ENCODE data around the gene SLC9A7. TPM values are rescaled to one million over a fixed set of nuclear protein-coding genes. Genes with fewer than 3 reads are reported as not detected.

The SLC9A7 gene
- polyA plus RNA-seq, 2 of the 4 experiments (the other 2 are of a cell fraction), result 9.8 to 21.1 TPM

GRCh38 chrX:46743046-46743445 lies 15.9 kb downstream of the SLC9A7 start (continued):
- TF ChIP-seq PBX3 (IDR thresholded peaks at IDR 0.05) (no peak), RAD21 (conservative IDR thresholded peaks at IDR 0.05 in 1 of 2, IDR thresholded peaks at IDR 0.05 in 1 of 2) (no peak), BCL3 (IDR thresholded peaks at IDR 0.05) (no peak), NR3C1 (IDR thresholded peaks at IDR 0.05) (no peak), SMC3 (IDR thresholded peaks at IDR 0.05) (no peak), HMGXB4 (CRISPR knock-in tag; IDR thresholded peaks at IDR 0.05; ENCODE audit: borderline replicate concordance) (no peak), EP300 (IDR thresholded peaks at IDR 0.05) (no peak), HDAC2 (IDR thresholded peaks at IDR 0.05) (no peak), RARB (CRISPR knock-in tag; IDR thresholded peaks at IDR 0.05) (no peak)

DNA sequence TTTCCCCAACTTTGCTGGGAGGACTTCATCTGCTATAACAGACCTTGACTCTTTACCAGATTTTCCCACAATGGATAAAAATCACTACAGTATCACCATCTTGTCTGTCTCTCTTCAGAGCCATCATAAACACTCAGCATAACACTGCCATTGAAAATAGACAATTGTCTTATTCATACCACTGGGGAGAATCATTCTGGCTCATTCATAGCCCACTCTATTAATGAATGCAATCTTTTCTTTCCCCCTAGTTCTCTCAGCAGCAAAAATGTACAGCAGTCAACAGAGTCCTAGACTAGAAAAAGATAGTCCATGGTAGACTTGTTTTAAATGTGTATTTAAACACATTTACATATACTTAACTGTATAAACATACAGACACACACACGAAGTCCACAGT lies 19.2 kb downstream of the SLC9A7 start:
- CTCF ChIA-PET, result interaction anchor here (0.9 kb wide), 1 partner anchor 19 kb away, joined by 3 read pairs; the partner anchor contains the start of gene SLC9A7
- POLR2A ChIA-PET, result no interaction called here
- no peak overlapping the region for H3K4me3 ChIP-seq
- H3K4me1 ChIP-seq, result no peaks in the 10 kb centered on the region
- FAIRE-seq (no peak), ATAC-seq (no peak), DNase-seq (ENCODE audit: low read depth in 1 of 2, low spot score in 1 of 2) (no peak)
- H3K9me3 ChIP-seq, result peaks cover 29% of the 10 kb centered on the region
- H3K4me2 ChIP-seq, result no peak overlapping the region
- no peak overlapping the region for H3K27ac ChIP-seq
- TF ChIP-seq ZSCAN20 (CRISPR knock-in tag; IDR thresholded peaks at IDR 0.05) (no peak), MYC (IDR thresholded peaks at IDR 0.05; ENCODE audit: borderline replicate concordance, low read length) (no peak), NFE2L2 (conservative IDR thresholded peaks at IDR 0.05; ENCODE audit: low read length) (no peak), HOXA7 (CRISPR knock-in tag; IDR thresholded peaks at IDR 0.05) (no peak), ESRRA (IDR thresholded peaks at IDR 0.05; ENCODE audit: borderline replicate concordance, low read length) (no peak), BCL3 (IDR thresholded peaks at IDR 0.05) (no peak), PHF8 (IDR thresholded peaks at IDR 0.05; ENCODE audit: borderline replicate concordance, low read depth) (no peak), SMC3 (IDR thresholded peaks at IDR 0.05) (no peak), RAD21 (conservative IDR thresholded peaks at IDR 0.05 in 1 of 2, IDR thresholded peaks at IDR 0.05 in 1 of 2) (no peak), HOXB13 (CRISPR knock-in tag; IDR thresholded peaks at IDR 0.05; ENCODE audit: low read depth) (no peak), EP300 (IDR thresholded peaks at IDR 0.05) (no peak), ZFP36 (IDR thresholded peaks at IDR 0.05; ENCODE audit: borderline replicate concordance, partially characterized antibody) (no peak), HEYL (CRISPR knock-in tag; IDR thresholded peaks at IDR 0.05) (no peak), E2F6 (IDR thresholded peaks at IDR 0.05; ENCODE audit: borderline replicate concordance, low read depth) (no peak), CBX8 (IDR thresholded peaks at IDR 0.05) (no peak), POLR2AphosphoS2 (conservative IDR thresholded peaks at IDR 0.05; ENCODE audit: low read length) (no peak), REST (IDR thresholded peaks at IDR 0.05) (no peak)
- TF ChIP-seq, protein P1, sequence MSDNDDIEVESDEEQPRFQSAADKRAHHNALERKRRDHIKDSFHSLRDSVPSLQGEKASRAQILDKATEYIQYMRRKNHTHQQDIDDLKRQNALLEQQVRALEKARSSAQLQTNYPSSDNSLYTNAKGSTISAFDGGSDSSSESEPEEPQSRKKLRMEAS (IDR thresholded peaks at IDR 0.05), result no peak
- TF ChIP-seq, protein P2, sequence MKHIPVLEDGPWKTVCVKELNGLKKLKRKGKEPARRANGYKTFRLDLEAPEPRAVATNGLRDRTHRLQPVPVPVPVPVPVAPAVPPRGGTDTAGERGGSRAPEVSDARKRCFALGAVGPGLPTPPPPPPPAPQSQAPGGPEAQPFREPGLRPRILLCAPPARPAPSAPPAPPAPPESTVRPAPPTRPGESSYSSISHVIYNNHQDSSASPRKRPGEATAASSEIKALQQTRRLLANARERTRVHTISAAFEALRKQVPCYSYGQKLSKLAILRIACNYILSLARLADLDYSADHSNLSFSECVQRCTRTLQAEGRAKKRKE (CRISPR knock-in tag; IDR thresholded peaks at IDR 0.05; ENCODE audit: low read depth), result no peak
- 10% methylated on average over 1 of the region's 1 CpG for WGBS (ENCODE audit: missing lambda C conversion rate)
